ENCODE data around the gene FAM78B.

DNA sequence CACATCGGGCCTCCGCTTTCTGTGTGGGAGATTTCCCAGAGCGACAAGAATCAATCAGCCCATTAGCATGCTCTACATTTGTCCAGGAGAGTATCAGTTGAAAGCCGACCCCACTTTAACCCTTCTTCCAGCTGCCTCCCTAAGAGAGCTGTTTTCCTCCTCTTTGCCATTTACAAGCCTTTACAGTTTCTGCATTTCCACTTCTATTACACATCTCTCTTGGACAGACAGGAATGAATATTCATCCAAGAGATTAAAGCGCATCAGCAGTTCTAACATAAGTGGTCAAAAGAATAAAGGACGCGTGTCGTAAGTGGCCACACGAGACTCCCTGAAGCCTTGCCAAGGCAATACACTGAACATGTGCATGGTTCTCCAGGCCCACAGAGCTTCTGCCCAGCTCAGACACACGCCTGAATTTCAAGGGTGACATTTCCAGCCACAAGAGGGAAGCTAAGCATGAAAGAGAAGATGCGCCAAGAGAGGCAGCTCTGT, 47.3 kb downstream of the FAM78B start:
- no peak for TF ChIP-seq POLR2A (IDR thresholded peaks at IDR 0.05; ENCODE audit: low read length)
- TF ChIP-seq GATA1 (IDR thresholded peaks at IDR 0.05; ENCODE audit: low read depth, low read length) = no peak
